ENCODE measurements around the gene AKAP11. TPM values are rescaled to one million over a fixed set of nuclear protein-coding genes. Genes with fewer than 3 reads are reported as not detected.

Gene AKAP11
- total and polyA plus RNA-seq, 9 of the 15 experiments (the other 6 are each of a cell fraction or from before 2014, with no cell fraction given), result 2.2 to 31.3 (median 10.9) TPM

DNA sequence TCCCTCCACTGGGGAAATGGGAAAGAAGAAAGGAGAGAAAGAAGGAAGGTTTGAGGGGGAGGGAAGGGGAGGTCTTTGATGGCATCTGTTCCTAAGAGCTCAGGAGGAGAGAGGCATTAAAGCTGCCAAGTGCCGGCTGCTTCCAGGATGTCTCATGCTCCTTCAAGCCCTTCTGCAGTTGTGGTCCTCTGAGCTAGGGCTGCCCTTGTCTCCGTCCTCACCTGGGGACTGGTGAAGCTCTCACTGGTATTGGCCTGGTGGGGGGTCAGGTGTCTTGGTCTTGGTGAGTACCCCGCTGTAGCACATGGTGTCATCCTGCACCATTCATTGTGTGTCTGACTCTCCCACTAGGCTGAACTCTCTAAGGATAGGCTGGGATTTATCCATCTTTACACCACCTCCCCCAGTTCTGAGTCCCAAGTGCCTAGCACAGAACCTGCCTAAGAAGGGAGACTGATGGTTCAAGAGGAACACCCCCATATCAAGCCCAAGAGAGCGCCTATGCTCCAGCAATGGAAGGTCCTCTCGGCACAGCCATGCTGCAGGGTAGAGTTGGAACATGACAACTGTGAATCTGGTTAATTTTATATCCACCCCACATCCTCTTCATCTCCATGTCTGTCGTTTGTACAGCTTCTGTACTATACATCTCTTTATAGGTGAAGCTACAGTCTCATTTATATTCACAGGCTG is 83.7 kb downstream of the AKAP11 start:
- 0% methylated on average over 4 of the region's 6 CpGs for WGBS (ENCODE audit: insufficient coverage, low coverage, missing lambda C conversion rate)
- POLR2A ChIA-PET, result no interaction called here

More for the DNA sequence above, 83.7 kb downstream of the AKAP11 start:
- intact Hi-C loops (cut with micrococcal nuclease) (no loop called here), in situ Hi-C loops (cut with MboI) (no loop called here)
- Histone ChIP-seq H3K9me3 (replicated peaks; ENCODE audit: control insufficient read depth, insufficient read depth, low read depth, low read length) (no peaks in the 10 kb centered on the region), H3K79me2 (ENCODE audit: control insufficient read depth, insufficient read depth, low read length) (no peaks in the 10 kb centered on the region), H3K36me3 (ENCODE audit: control insufficient read depth, insufficient read depth, low read length) (no peaks in the 10 kb centered on the region), H3K27ac (ENCODE audit: extremely low read depth, low read depth, low read length) (no peak overlapping the region), H3K4me3 (no peak overlapping the region), H2AFZ (ENCODE audit: low read depth, low read length) (no peak overlapping the region), H3K9me1 (ENCODE audit: control insufficient read depth, insufficient read depth, low read length) (no peaks in the 10 kb centered on the region), H4K20me1 (replicated peaks; ENCODE audit: control insufficient read depth, insufficient read depth, low read length) (no peaks in the 10 kb centered on the region), H3K4me2 (ENCODE audit: insufficient read depth, low read length) (no peak overlapping the region), H3K4me1 (replicated peaks in 1 of 2; ENCODE audit: control insufficient read depth in 2 of 2, insufficient read depth in 2 of 2, low read length in 2 of 2) (no peaks in the 10 kb centered on the region), H3K9ac (ENCODE audit: insufficient read depth in 1 of 2, low read depth in 2 of 2, low read length in 2 of 2) (no peak overlapping the region), H3K27me3 (ENCODE audit: control insufficient read depth in 2 of 2, insufficient read depth in 2 of 2, low read length in 2 of 2) (peaks cover 0 to 5% of the 10 kb centered on the region in 2 experiments; a peak in 2 of 5 replicates)
- CTCF ChIA-PET (ENCODE audit: low intra/inter-chr PET ratio), result no interaction called here
- DNase-seq (ENCODE audit: extremely low read depth in 1 of 4, low spot score in 3 of 4) (no peak), FAIRE-seq (no peak), ATAC-seq (no peak)
- TF ChIP-seq, protein P1, sequence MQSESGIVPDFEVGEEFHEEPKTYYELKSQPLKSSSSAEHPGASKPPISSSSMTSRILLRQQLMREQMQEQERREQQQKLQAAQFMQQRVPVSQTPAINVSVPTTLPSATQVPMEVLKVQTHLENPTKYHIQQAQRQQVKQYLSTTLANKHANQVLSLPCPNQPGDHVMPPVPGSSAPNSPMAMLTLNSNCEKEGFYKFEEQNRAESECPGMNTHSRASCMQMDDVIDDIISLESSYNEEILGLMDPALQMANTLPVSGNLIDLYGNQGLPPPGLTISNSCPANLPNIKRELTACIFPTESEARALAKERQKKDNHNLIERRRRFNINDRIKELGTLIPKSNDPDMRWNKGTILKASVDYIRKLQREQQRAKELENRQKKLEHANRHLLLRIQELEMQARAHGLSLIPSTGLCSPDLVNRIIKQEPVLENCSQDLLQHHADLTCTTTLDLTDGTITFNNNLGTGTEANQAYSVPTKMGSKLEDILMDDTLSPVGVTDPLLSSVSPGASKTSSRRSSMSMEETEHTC (IDR thresholded peaks at IDR 0.05), result no peak
- TF ChIP-seq KLF6 (CRISPR knock-in tag; IDR thresholded peaks at IDR 0.05; ENCODE audit: borderline replicate concordance) (no peak), SLC30A9 (CRISPR knock-in tag; IDR thresholded peaks at IDR 0.05) (no peak), ZBTB26 (CRISPR knock-in tag; IDR thresholded peaks at IDR 0.05) (no peak), MAFF (IDR thresholded peaks at IDR 0.05; ENCODE audit: low read length) (no peak)
- no TSS peak for BruUV-seq (replicated peaks)

Measured in K562 (cell line).